Fibroblast of lung (primary cell): ENCODE results near the gene SEMA4C.

Experiments used
- CTCF ChIP-seq, 2 donors: IDR thresholded peaks in 1 of 2; conservative IDR thresholded peaks in 1 of 2; 1 replicate in 1 of 2; 2 replicates in 1 of 2; pipeline ENCODE4 v1.5.1; 2011 to 2012; ENCODE audit warnings: low read length in 2 of 2, control low read depth in 1 of 2, inconsistent platforms in 1 of 2, low read depth in 1 of 2, mild to moderate bottlenecking in 1 of 2
- EZH2 ChIP-seq: IDR thresholded peaks from 2 replicates; pipeline ENCODE4 v1.5.1; 2012; ENCODE audit warnings: low read length, control low read depth, mild to moderate bottlenecking; ENCODE audit errors: missing control alignments

GRCh38 chr2:96903318-96903717 is 33.4 kb upstream of the SEMA4C start:
- TF ChIP-seq EZH2 (no peak), CTCF (conservative IDR thresholded peaks at IDR 0.05 in 1 of 2, IDR thresholded peaks at IDR 0.05 in 1 of 2; ENCODE audit: low read depth in 1 of 2, low read length in 2 of 2) (no peak)
